B cell (primary cell): ENCODE results near the gene CTXND2. TPM values are rescaled to one million over a fixed set of nuclear protein-coding genes. Genes with fewer than 3 reads are reported as not detected.
A peak's percentile ranks its signal among the peaks of the same experiment; 100 is the strongest.

Experiments used
- ATAC-seq: fragments of 200-7000 bp; cut with Tn5 transposase; one replicate; pipeline ENCODE4 v1.10.0; 2021; ENCODE audit warnings: low read depth, mild to moderate bottlenecking, moderate number of reproducible peaks, moderate library complexity
- CTCF ChIA-PET: fragments of 350-600 bp; sonication (Branson Sonifier 250); formaldehyde crosslinking; loops from one replicate; lab custom pipeline; 2021; ENCODE audit warnings: antibody characterized with exemption, inconsistent platforms; lab: Charles Lee
- POLR2A ChIA-PET: fragments of 350-600 bp; sonication (Branson Sonifier 250); formaldehyde crosslinking; loops from one replicate; lab custom pipeline; 2021; ENCODE audit warnings: antibody characterized with exemption; lab: Charles Lee
- DNase-seq: peaks from one replicate; pipeline ENCODE4 v3.0.0; 2013
- H2AFZ ChIP-seq: 2 replicates; pipeline ENCODE4 v1.6.1; 2012; ENCODE audit warnings: mild to moderate bottlenecking, low read depth, low read length; ENCODE audit not compliant: insufficient read depth, poor library complexity, severe bottlenecking
- H3K27ac ChIP-seq, 2 donors: 1 replicate in 1 of 2; 2 replicates in 1 of 2; pipeline ENCODE4 v1.5.1; 2012 to 2013; ENCODE audit warnings: low read length in 2 of 2, mild to moderate bottlenecking in 2 of 2, moderate library complexity in 1 of 2
- H3K27me3 ChIP-seq, 4 experiments: fragments of 200-600 bp in 1 of 4; sonication (generic) in 1 of 4; replicated peaks in 1 of 4; 1 replicate in 2 of 4; 2 replicates in 2 of 4; pipeline versions ENCODE4 v1.6.1 to v1.7.0; 2013 to 2016; ENCODE audit warnings: low read length in 3 of 4, mild to moderate bottlenecking in 2 of 4, mixed read lengths in 1 of 4, moderate library complexity in 1 of 4; ENCODE audit not compliant: insufficient read depth in 4 of 4, control insufficient read depth in 3 of 4; ENCODE audit errors: control extremely low read depth in 1 of 4
- H3K36me3 ChIP-seq, 2 experiments: replicated peaks in 1 of 2; 1 replicate in 1 of 2; 2 replicates in 1 of 2; pipeline versions ENCODE4 v1.6.1 to v1.7.1; 2013; ENCODE audit warnings: low read length in 1 of 2; ENCODE audit not compliant: insufficient read depth in 2 of 2, control insufficient read depth in 1 of 2; ENCODE audit errors: control extremely low read depth in 1 of 2, extremely low read depth in 1 of 2
- H3K4me1 ChIP-seq, 2 donors: fragments of 200-600 bp in 1 of 2; sonication (generic) in 1 of 2; 1 replicate in 1 of 2; 2 replicates in 1 of 2; pipeline versions ENCODE4 v1.5.1 to v1.6.1; 2013 to 2017; ENCODE audit warnings: low read length in 2 of 2; ENCODE audit not compliant: control insufficient read depth in 2 of 2, insufficient read depth in 2 of 2
- H3K4me2 ChIP-seq: replicated peaks from 2 replicates; pipeline ENCODE3; 2012; ENCODE audit warnings: mild to moderate bottlenecking, low read depth, low read length; ENCODE audit not compliant: poor library complexity, severe bottlenecking
- H3K4me3 ChIP-seq, 5 experiments: fragments of 200-600 bp in 1 of 5; sonication (generic) in 1 of 5; 1 replicate in 3 of 5; 2 replicates in 2 of 5; pipeline versions ENCODE4 v1.5.1 to v1.7.0; 2011 to 2016; ENCODE audit warnings: low read length in 4 of 5, mild to moderate bottlenecking in 4 of 5, low read depth in 2 of 5, control low read depth in 1 of 5, moderate library complexity in 1 of 5; ENCODE audit not compliant: insufficient read depth in 1 of 5; ENCODE audit errors: control extremely low read depth in 1 of 5, extremely low read depth in 1 of 5
- H3K79me2 ChIP-seq: fragments of 200-600 bp; sonication (generic); one replicate; pipeline ENCODE4 v1.6.0; 2016; ENCODE audit warnings: low read length; ENCODE audit not compliant: control insufficient read depth, insufficient read depth
- H3K9ac ChIP-seq: fragments of 200-600 bp; sonication (generic); 2 replicates; pipeline ENCODE4 v1.6.1; 2017; ENCODE audit warnings: mild to moderate bottlenecking, low read length, moderate library complexity
- H3K9me3 ChIP-seq, 3 donors: one replicate each; pipeline versions ENCODE4 v1.6.1 to v1.7.1; 2013; ENCODE audit warnings: low read length in 2 of 3; ENCODE audit not compliant: control insufficient read depth in 2 of 3, insufficient read depth in 1 of 3; ENCODE audit errors: control extremely low read depth in 1 of 3
- H4K20me1 ChIP-seq: 2 replicates; pipeline ENCODE4 v1.6.0; 2012; ENCODE audit warnings: mild to moderate bottlenecking, low read length; ENCODE audit not compliant: insufficient read depth, control insufficient read depth, poor library complexity, severe bottlenecking
- H3K27ac Mint-ChIP-seq: one replicate; pipeline ENCODE4 v1.8.0; 2021; ENCODE audit warnings: mixed read lengths
- H3K27me3 Mint-ChIP-seq: one replicate; pipeline ENCODE4 v1.8.0; 2021; ENCODE audit warnings: mixed read lengths
- H3K4me1 Mint-ChIP-seq: one replicate; pipeline ENCODE4 v1.8.0; 2021; ENCODE audit warnings: mixed read lengths
- H3K4me3 Mint-ChIP-seq: one replicate; pipeline ENCODE4 v1.8.0; 2021; ENCODE audit warnings: mixed read lengths
- H3K9me3 Mint-ChIP-seq: one replicate; pipeline ENCODE4 v1.8.0; 2022; ENCODE audit warnings: mixed read lengths; ENCODE audit not compliant: insufficient read depth
- CTCF ChIP-seq: fragments of 200-600 bp; IDR thresholded peaks from one replicate; pipeline ENCODE4 v1.8.0; 2022; ENCODE audit warnings: antibody characterized with exemption, mild to moderate bottlenecking
- EZH2 ChIP-seq: IDR thresholded peaks from 2 replicates; pipeline ENCODE4 v1.6.1; 2012; ENCODE audit warnings: borderline replicate concordance, low read depth, mild to moderate bottlenecking, moderate library complexity, low read length; ENCODE audit not compliant: insufficient read depth, poor library complexity, severe bottlenecking
- WGBS: methylation state at CpG from one replicate; pipeline ENCODE4 v1.1.5; 2013; ENCODE audit warnings: missing lambda C conversion rate; ENCODE audit not compliant: insufficient coverage; 5-methylcytosine and 5-hydroxymethylcytosine counted together
- intact Hi-C: fragments of 100-400 bp; cut with micrococcal nuclease; formaldehyde crosslinking; loops from one replicate; pipeline ENCODE4 v1.10.0; 2022
- polyA plus RNA-seq: library from polyadenylated mRNA; depleted of rRNA; stranded (reverse); fragments of >200 nt; gene quantifications from 2 replicates; pipeline ENCODE4 v1.2.3, GENCODE V29; 2012
- total RNA-seq, 2 donors: library from RNA; stranded (reverse); fragments of 120-200 nt in 1 of 2; gene quantifications; 1 replicate in 1 of 2; 2 replicates in 1 of 2; pipeline versions ENCODE4 v1.2.3 to v1.2.4, GENCODE V29; 2013 to 2022

CTXND2 gene
- total and polyA plus RNA-seq, 2 donors (not counting 1 experiment from before 2014, with no cell fraction given) = not detected

- CTCF ChIA-PET = no interaction called here
Measured at GRCh38 chr1:150888727-150889126, 1.8 kb downstream of the CTXND2 start.

DNA sequence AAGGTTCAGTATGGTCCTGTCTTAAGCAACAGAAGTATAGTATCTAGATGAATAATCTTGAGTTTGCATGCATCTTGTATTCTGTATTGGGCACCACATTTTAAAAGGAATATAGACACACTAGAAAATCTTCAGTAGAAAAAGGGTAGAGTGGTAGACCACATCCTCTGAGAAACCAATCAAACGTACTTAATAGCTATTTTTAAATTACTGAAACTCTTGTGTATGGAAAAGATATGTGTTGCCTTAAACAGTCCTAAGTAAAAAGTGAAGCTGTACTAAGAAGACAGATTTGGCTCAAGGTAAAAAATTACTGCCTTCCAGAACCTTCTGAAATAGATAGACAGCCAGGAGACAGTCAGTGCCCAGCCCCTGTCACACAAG lies 3.1 kb downstream of the CTXND2 start:
- Histone ChIP-seq H4K20me1 (no peaks in the 10 kb centered on the region), H2AFZ (peak overlapping the region; percentile 61), H3K4me1 (peaks cover 25 to 26% of the 10 kb centered on the region in 2 donors), H3K4me3 (peak overlapping the region in 2 of 5 experiments; percentile 19 to 27), H3K79me2 (no peaks in the 10 kb centered on the region), H3K4me2 (peak overlapping the region; percentile 62), H3K36me3 (no peaks in the 10 kb centered on the region), H3K9me3 (no peaks in the 10 kb centered on the region), H3K9ac (peak overlapping the region; percentile 50), H3K27me3 (no peaks in the 10 kb centered on the region), H3K27ac (peak overlapping the region; percentile 44 to 59)
- CTCF ChIA-PET = interaction anchor here (1.2 to 1.6 kb wide), 3 partner anchors 11 to 36 kb away, joined by 3 to 7 read pairs (median 4); partner anchors contain the start of gene SETDB1
- peak overlapping the region; percentile 16 for H3K27ac Mint-ChIP-seq
- POLR2A ChIA-PET = no interaction called here
- intact Hi-C loops = no loop called here
- peak overlapping the region; percentile 61 for H3K4me3 Mint-ChIP-seq
- ATAC-seq (peak; percentile 57), DNase-seq (peak; percentile 23)
- TF ChIP-seq CTCF (no peak), EZH2 (no peak)
- H3K27me3 Mint-ChIP-seq = no peaks in the 10 kb centered on the region
- peaks cover 24% of the 10 kb centered on the region for H3K4me1 Mint-ChIP-seq
- no peaks in the 10 kb centered on the region for H3K9me3 Mint-ChIP-seq
- WGBS = no CpG with 5 or more reads among the region's 1 CpG

More at GRCh38 chr1:150888727-150889126, 1.8 kb downstream of the CTXND2 start:
- H3K27me3 ChIP-seq = no peaks in the 10 kb centered on the region
- H2AFZ ChIP-seq = no peak overlapping the region
- peaks cover 25 to 26% of the 10 kb centered on the region in 2 donors for H3K4me1 ChIP-seq
- DNase-seq (no peak), ATAC-seq (no peak)
- H3K27ac Mint-ChIP-seq = no peak overlapping the region
- no peaks in the 10 kb centered on the region for H3K9me3 ChIP-seq
- POLR2A ChIA-PET = no interaction called here
- no peaks in the 10 kb centered on the region for H3K79me2 ChIP-seq
- no peaks in the 10 kb centered on the region for H4K20me1 ChIP-seq
- H3K4me1 Mint-ChIP-seq = peaks cover 24% of the 10 kb centered on the region
- TF ChIP-seq EZH2 = no peak
- no peak for TF ChIP-seq CTCF
- H3K4me3 Mint-ChIP-seq = peak overlapping the region; percentile 30
- intact Hi-C loops = no loop called here
- no peaks in the 10 kb centered on the region for H3K9me3 Mint-ChIP-seq
- H3K27me3 Mint-ChIP-seq = no peaks in the 10 kb centered on the region
- no peak overlapping the region for H3K4me2 ChIP-seq
- 94% methylated on average over 4 of the region's 8 CpGs for WGBS
- no peak overlapping the region for H3K27ac ChIP-seq
- no peak overlapping the region for H3K9ac ChIP-seq
- H3K4me3 ChIP-seq = no peak overlapping the region
- H3K36me3 ChIP-seq = no peaks in the 10 kb centered on the region
